ENCODE results near the gene ATG2A. TPM values are rescaled to one million over a fixed set of nuclear protein-coding genes. Genes with fewer than 3 reads are reported as not detected.

The ATG2A gene
- total RNA-seq, 1 experiment from 2014 or later, result 24.7 TPM

GRCh38 chr11:64869571-64870175, 47.3 kb downstream of the ATG2A start:
- H3K79me2 ChIP-seq (ENCODE audit: insufficient read depth, low read length), result peaks cover 93% of the 10 kb centered on the region
- no peak overlapping the region for H2AFZ ChIP-seq (ENCODE audit: low read depth, low read length, poor library complexity, severe bottlenecking)
- no peaks in the 10 kb centered on the region for H3K27me3 ChIP-seq (ENCODE audit: insufficient read depth, low read length)
- H3K4me1 ChIP-seq (ENCODE audit: control insufficient read depth in 1 of 2, insufficient read depth in 2 of 2, low read length in 2 of 2), result peaks cover 6 to 67% of the 10 kb centered on the region in 2 experiments; a peak in 3 of 4 replicates
- H3K9me3 ChIP-seq (ENCODE audit: control insufficient read depth in 1 of 2, insufficient read depth in 1 of 2, low read depth in 1 of 2, low read length in 2 of 2), result no peaks in the 10 kb centered on the region
- BruUV-seq (replicated peaks), result no TSS peak
- CTCF ChIA-PET, result interaction anchor here (1.4 kb wide), 1 partner anchor 18 kb away, joined by 4 read pairs; no protein-coding TSS in a partner anchor
- H3K36me3 ChIP-seq (ENCODE audit: control insufficient read depth in 1 of 2, insufficient read depth in 2 of 2, low read length in 2 of 2), result peaks cover 25 to 44% of the 10 kb centered on the region in 2 experiments
- no peaks in the 10 kb centered on the region for H3K9me2 ChIP-seq (ENCODE audit: insufficient read depth)
- H4K20me1 ChIP-seq (ENCODE audit: insufficient read depth), result no peaks in the 10 kb centered on the region
- no peak for TF ChIP-seq JUND (IDR thresholded peaks at IDR 0.05)
- no peak for TF ChIP-seq REST (IDR thresholded peaks at IDR 0.05; ENCODE audit: low read depth)
- TF ChIP-seq ZBTB33 (IDR thresholded peaks at IDR 0.05; ENCODE audit: extremely low read depth, insufficient replicate concordance, low read length), result no peak
- no peak for TF ChIP-seq YY1 (IDR thresholded peaks at IDR 0.05; ENCODE audit: extremely low read depth, insufficient replicate concordance, low read depth, low read length)
- TF ChIP-seq ATF3 (IDR thresholded peaks at IDR 0.05), result no peak
- TF ChIP-seq POLR2AphosphoS5 (IDR thresholded peaks at IDR 0.05; ENCODE audit: low read depth, low read length), result no peak
- no peak for TF ChIP-seq MAX (IDR thresholded peaks at IDR 0.05)
- TF ChIP-seq CTCF (IDR thresholded peaks at IDR 0.05 in 2 of 3, conservative IDR thresholded peaks at IDR 0.05 in 1 of 3; ENCODE audit: borderline replicate concordance in 1 of 3, insufficient read depth in 1 of 3, low read depth in 2 of 3, low read length in 2 of 3), result no peak
- TF ChIP-seq SP1 (IDR thresholded peaks at IDR 0.05; ENCODE audit: low read depth), result no peak
- no peak for TF ChIP-seq POLR2A (IDR thresholded peaks at IDR 0.05; ENCODE audit: borderline replicate concordance, extremely low read depth, insufficient read depth, insufficient read length)
- no peak for TF ChIP-seq EZH2phosphoT487 (IDR thresholded peaks at IDR 0.05; ENCODE audit: borderline replicate concordance)
- peak; percentile 30; the same call in 1 of the 2 replicates for ATAC-seq
- no peak overlapping the region for H3K4me3 ChIP-seq (replicated peaks in 1 of 2; ENCODE audit: low read depth in 1 of 2, low read length in 2 of 2)
- intact Hi-C loops (cut with micrococcal nuclease), result no loop called here
- H3K4me2 ChIP-seq (ENCODE audit: low read length), result peak overlapping the region; percentile 13; the same call in 1 of the 2 replicates
- DNase-seq (ENCODE audit: low read depth, low spot score), result no peak
- RAD21 ChIA-PET (ENCODE audit: low non-redundant PET in 1 of 2, low total read pairs in 2 of 2, uncharacterized antibody in 2 of 2, unreplicated experiment in 2 of 2), result no interaction called here
- no peak overlapping the region for H3K9ac ChIP-seq (ENCODE audit: low read length)
- H3K27ac ChIP-seq (ENCODE audit: low read depth, low read length), result no peak overlapping the region
- POLR2A ChIA-PET, result interaction anchor here (0.7 kb wide), 1 partner anchor 14 kb away, joined by 5 read pairs; no protein-coding TSS in a partner anchor

Data from HCT116 (cell line).